Thyroid gland (tissue), 4 donors: Measurements from ENCODE around the gene RAPGEFL1. TPM values are rescaled to one million over a fixed set of nuclear protein-coding genes. Genes with fewer than 3 reads are reported as not detected.

Experiments used
- DNase-seq, 2 donors: peaks; one replicate each; pipeline ENCODE4 v3.0.0-alpha.2; 2019
- H3K27ac ChIP-seq, 3 donors: fragments of 200-600 bp; sonication (generic); 1 replicate in 2 of 3; 2 replicates in 1 of 3; pipeline ENCODE4 v1.5.1; 2016 to 2019; ENCODE audit warnings: mild to moderate bottlenecking in 1 of 3, moderate library complexity in 1 of 3
- H3K27me3 ChIP-seq: fragments of 200-600 bp; sonication (generic); one replicate; pipeline ENCODE4 v1.5.1; 2019
- H3K36me3 ChIP-seq, 2 donors: fragments of 200-600 bp; sonication (generic); one replicate each; pipeline ENCODE4 v1.5.1; 2016 to 2019
- H3K4me1 ChIP-seq, 2 donors: fragments of 200-600 bp; sonication (generic); one replicate each; pipeline ENCODE4 v1.5.1; 2017 to 2019
- H3K4me3 ChIP-seq, 3 donors: fragments of 200-600 bp; sonication (generic); replicated peaks in 1 of 3; 1 replicate in 2 of 3; 2 replicates in 1 of 3; pipeline ENCODE4 v1.5.1; 2016; ENCODE audit warnings: mild to moderate bottlenecking in 1 of 3
- H3K9me3 ChIP-seq: fragments of 200-600 bp; sonication (generic); one replicate; pipeline ENCODE4 v1.5.1; 2017
- CTCF ChIP-seq, 6 experiments: fragments of 200-600 bp in 3 of 6; fragments of 450-650 bp in 3 of 6; sonication (generic) in 3 of 6; IDR thresholded peaks; one replicate each; pipeline ENCODE4 v1.5.1; 2016 to 2019; ENCODE audit warnings: antibody characterized with exemption in 6 of 6, mild to moderate bottlenecking in 2 of 6, inconsistent platforms in 1 of 6, moderate library complexity in 1 of 6
- POLR2A ChIP-seq, 2 donors: fragments of 450-650 bp; IDR thresholded peaks; one replicate each; pipeline ENCODE4 v1.6.1; 2017; ENCODE audit warnings: antibody characterized with exemption in 2 of 2, mild to moderate bottlenecking in 2 of 2, moderate library complexity in 1 of 2
- WGBS, 2 donors: methylation state at CpG; one replicate each; pipeline ENCODE4 v1.1.5; 2017; 5-methylcytosine and 5-hydroxymethylcytosine counted together
- intact Hi-C: fragments of 100-400 bp; cut with DNase I; formaldehyde crosslinking; loops from one replicate; pipeline ENCODE4 v1.15.1; 2023
- total RNA-seq, 4 donors: library from RNA; depleted of rRNA; stranded (reverse); fragments of >200 nt; gene quantifications; one replicate each; pipeline ENCODE4 v1.2.3, GENCODE V29; 2016

Gene RAPGEFL1
- total RNA-seq, 4 donors from 2014 or later = 1.3 to 5.2 (median 4.1) TPM

- H3K27me3 ChIP-seq = no peaks in the 10 kb centered on the region
- DNase-seq = no peak
- no peak overlapping the region for H3K4me3 ChIP-seq
- H3K27ac ChIP-seq = no peak overlapping the region
- no peak for TF ChIP-seq POLR2A (IDR thresholded peaks at IDR 0.05)
- TF ChIP-seq CTCF (IDR thresholded peaks at IDR 0.05) = no peak
- peaks cover 3 to 6% of the 10 kb centered on the region in 2 donors for H3K4me1 ChIP-seq
- no peaks in the 10 kb centered on the region for H3K9me3 ChIP-seq
- intact Hi-C loops = no loop called here
- H3K36me3 ChIP-seq = no peaks in the 10 kb centered on the region
- 86 to 94% methylated on average over 6 of the region's 6 CpGs for WGBS, 2 donors
Measured at GRCh38 chr17:40182606-40183005, 5.3 kb downstream of the RAPGEFL1 start.

- intact Hi-C loops = no loop called here
Measured at GRCh38 chr17:40187238-40187637, 10.0 kb downstream of the RAPGEFL1 start.

GRCh38 chr17:40188694-40189093 is 11.4 kb downstream of the RAPGEFL1 start:
- Histone ChIP-seq H3K4me1 (peaks cover 0 to 12% of the 10 kb centered on the region in 2 donors), H3K27me3 (no peaks in the 10 kb centered on the region), H3K27ac (no peak overlapping the region), H3K9me3 (no peaks in the 10 kb centered on the region), H3K4me3 (no peak overlapping the region), H3K36me3 (no peaks in the 10 kb centered on the region)
- DNase-seq = no peak
- TF ChIP-seq CTCF (IDR thresholded peaks at IDR 0.05) = no peak
- no peak for TF ChIP-seq POLR2A (IDR thresholded peaks at IDR 0.05)
- intact Hi-C loops = no loop called here
- 90 to 96% methylated on average over 6 of the region's 6 CpGs for WGBS, 2 donors

More at GRCh38 chr17:40187238-40187637, 10.0 kb downstream of the RAPGEFL1 start:
- peaks cover 0 to 12% of the 10 kb centered on the region in 2 donors for H3K4me1 ChIP-seq
- TF ChIP-seq CTCF (IDR thresholded peaks at IDR 0.05) = no peak
- TF ChIP-seq POLR2A (IDR thresholded peaks at IDR 0.05) = no peak
- WGBS, 2 donors = 94 to 98% methylated on average over 3 of the region's 3 CpGs
- no peaks in the 10 kb centered on the region for H3K9me3 ChIP-seq
- H3K4me3 ChIP-seq = no peak overlapping the region
- H3K27ac ChIP-seq = no peak overlapping the region
- no peak for DNase-seq
- H3K27me3 ChIP-seq = no peaks in the 10 kb centered on the region
- H3K36me3 ChIP-seq = no peaks in the 10 kb centered on the region

- no peaks in the 10 kb centered on the region for H3K27me3 ChIP-seq
- no peak overlapping the region for H3K4me3 ChIP-seq
- no peak for DNase-seq
- intact Hi-C loops = no loop called here
- H3K27ac ChIP-seq = no peak overlapping the region
- H3K36me3 ChIP-seq = no peaks in the 10 kb centered on the region
- peaks cover 0 to 12% of the 10 kb centered on the region in 2 donors for H3K4me1 ChIP-seq
- H3K9me3 ChIP-seq = no peaks in the 10 kb centered on the region
- no peak for TF ChIP-seq CTCF (IDR thresholded peaks at IDR 0.05)
- 78 to 82% methylated on average over 14 to 15 of the region's 15 CpGs for WGBS, 2 donors
Measured at GRCh38 chr17:40190197-40191021, 13.1 kb downstream of the RAPGEFL1 start.
